ENCODE measurements around the gene MPDZ. TPM values are rescaled to one million over a fixed set of nuclear protein-coding genes. Genes with fewer than 3 reads are reported as not detected.

Gene MPDZ
- total RNA-seq, 1 experiment from 2014 or later = not detected

DNA sequence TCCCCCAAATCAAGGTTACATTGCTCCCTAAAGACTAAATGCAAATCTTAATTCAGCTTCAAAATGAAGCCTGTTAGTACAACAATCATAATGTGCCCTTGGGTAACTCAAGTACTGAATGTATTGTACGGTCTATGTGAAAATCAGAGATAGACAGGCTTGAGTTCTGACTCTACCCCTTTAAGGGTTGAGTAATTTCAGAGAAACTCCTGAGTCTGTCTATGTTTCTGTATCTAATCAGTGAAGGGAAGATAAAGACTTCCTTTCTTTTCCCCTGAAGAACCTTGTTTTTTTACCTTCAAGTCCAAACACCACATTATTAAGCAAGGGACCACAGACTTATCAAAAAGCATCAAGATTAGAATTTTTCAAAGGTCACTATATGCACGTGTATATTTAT lies 108.2 kb downstream of the MPDZ start:
- no peak overlapping the region for H3K4me3 ChIP-seq (ENCODE audit: low read length)
- H3K4me2 ChIP-seq (ENCODE audit: low read depth, low read length, poor library complexity, severe bottlenecking) = no peak overlapping the region
- H2AFZ ChIP-seq (ENCODE audit: low read length) = no peak overlapping the region
- H3K9me3 ChIP-seq (ENCODE audit: low read length) = no peaks in the 10 kb centered on the region
- no peaks in the 10 kb centered on the region for H3K27me3 ChIP-seq (ENCODE audit: low read length)
- no peak overlapping the region for H3K27ac ChIP-seq (ENCODE audit: low read length)
- no peak for DNase-seq
- no peaks in the 10 kb centered on the region for H4K20me1 ChIP-seq (ENCODE audit: insufficient read depth, low read depth, low read length)
- H3K36me3 ChIP-seq (ENCODE audit: insufficient read depth, low read length) = no peaks in the 10 kb centered on the region
- no peak overlapping the region for H3K9ac ChIP-seq (ENCODE audit: low read length)
- H3K9me2 ChIP-seq (replicated peaks; ENCODE audit: insufficient read depth, low read length) = no peaks in the 10 kb centered on the region
- H3K79me2 ChIP-seq (ENCODE audit: low read length) = no peaks in the 10 kb centered on the region
- H3K4me1 ChIP-seq (ENCODE audit: low read length) = no peaks in the 10 kb centered on the region

GRCh38 chr9:13166996-13167395 lies 112.5 kb downstream of the MPDZ start:
- H3K79me2 ChIP-seq (ENCODE audit: low read length) = no peaks in the 10 kb centered on the region

DNA sequence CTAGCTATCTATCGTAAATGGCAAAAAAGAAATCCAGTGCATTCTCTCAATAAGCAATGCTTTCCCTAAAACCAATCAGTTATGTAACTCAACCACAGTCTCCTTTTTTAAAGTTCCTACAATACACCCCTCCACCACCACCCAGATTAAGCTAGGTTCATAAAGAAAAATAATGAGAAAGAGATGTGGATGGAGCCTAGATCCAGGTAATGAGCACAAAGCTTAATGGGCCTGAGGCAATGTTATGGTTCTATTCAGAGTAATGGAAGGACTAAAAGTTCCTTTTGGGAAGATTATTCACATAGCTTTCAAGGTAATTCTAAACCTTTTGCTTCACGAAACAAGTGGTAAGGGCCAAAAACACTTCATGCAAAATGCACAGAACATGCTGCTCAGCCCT lies 113.5 kb downstream of the MPDZ start:
- Histone ChIP-seq H3K36me3 (ENCODE audit: insufficient read depth, low read length) (no peaks in the 10 kb centered on the region), H3K4me1 (ENCODE audit: low read length) (no peaks in the 10 kb centered on the region), H3K27me3 (ENCODE audit: low read length) (no peaks in the 10 kb centered on the region), H3K4me2 (ENCODE audit: low read depth, low read length, poor library complexity, severe bottlenecking) (no peak overlapping the region), H2AFZ (ENCODE audit: low read length) (no peak overlapping the region), H3K79me2 (ENCODE audit: low read length) (no peaks in the 10 kb centered on the region), H4K20me1 (ENCODE audit: insufficient read depth, low read depth, low read length) (no peaks in the 10 kb centered on the region), H3K27ac (ENCODE audit: low read length) (no peak overlapping the region), H3K9ac (ENCODE audit: low read length) (no peak overlapping the region), H3K4me3 (ENCODE audit: low read length) (no peak overlapping the region), H3K9me3 (ENCODE audit: low read length) (no peaks in the 10 kb centered on the region), H3K9me2 (replicated peaks; ENCODE audit: insufficient read depth, low read length) (no peaks in the 10 kb centered on the region)
- DNase-seq = no peak

More at GRCh38 chr9:13166996-13167395, 112.5 kb downstream of the MPDZ start:
- no peak overlapping the region for H3K4me2 ChIP-seq (ENCODE audit: low read depth, low read length, poor library complexity, severe bottlenecking)
- H3K4me3 ChIP-seq (ENCODE audit: low read length) = no peak overlapping the region
- H3K4me1 ChIP-seq (ENCODE audit: low read length) = no peaks in the 10 kb centered on the region
- H4K20me1 ChIP-seq (ENCODE audit: insufficient read depth, low read depth, low read length) = no peaks in the 10 kb centered on the region
- DNase-seq = no peak
- no peaks in the 10 kb centered on the region for H3K27me3 ChIP-seq (ENCODE audit: low read length)
- no peaks in the 10 kb centered on the region for H3K9me2 ChIP-seq (replicated peaks; ENCODE audit: insufficient read depth, low read length)
- H3K36me3 ChIP-seq (ENCODE audit: insufficient read depth, low read length) = no peaks in the 10 kb centered on the region
- no peak overlapping the region for H2AFZ ChIP-seq (ENCODE audit: low read length)
- no peak overlapping the region for H3K27ac ChIP-seq (ENCODE audit: low read length)
- H3K9ac ChIP-seq (ENCODE audit: low read length) = no peak overlapping the region
- H3K9me3 ChIP-seq (ENCODE audit: low read length) = no peaks in the 10 kb centered on the region

DNA sequence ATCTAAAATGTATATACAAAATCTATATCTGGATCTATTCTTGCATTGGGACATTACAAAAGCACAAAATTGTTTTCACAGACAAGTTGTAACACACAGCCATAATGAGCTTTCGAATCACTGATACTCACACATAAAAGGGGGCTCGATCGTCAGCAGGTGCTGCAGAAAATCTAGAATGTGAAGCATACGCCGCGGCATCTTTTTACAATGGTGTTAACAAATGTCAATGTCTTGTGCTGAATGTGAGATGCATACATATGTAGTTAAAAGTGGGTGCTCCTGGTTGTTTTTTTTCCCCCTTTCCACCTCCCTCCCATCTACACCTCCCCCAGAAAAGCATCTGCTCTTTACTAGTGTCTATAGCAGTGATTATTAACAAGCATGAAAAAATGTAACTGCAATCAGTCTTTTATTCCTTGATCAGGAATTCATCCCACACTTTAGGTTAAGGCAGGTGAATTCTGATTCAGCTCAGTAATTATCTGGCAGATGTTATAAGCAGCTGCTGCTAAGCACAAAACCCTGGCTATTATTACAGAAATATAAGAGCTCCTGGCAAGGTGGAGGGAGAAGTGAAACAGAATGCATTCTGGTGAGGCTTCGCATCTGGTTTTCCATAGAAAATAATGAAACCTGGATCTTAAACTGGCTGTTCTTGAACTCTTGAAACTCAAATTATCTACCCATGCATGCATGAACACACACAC lies 114.1 kb downstream of the MPDZ start:
- no peaks in the 10 kb centered on the region for H3K79me2 ChIP-seq (ENCODE audit: low read length)
- H3K9me3 ChIP-seq (ENCODE audit: low read length) = no peaks in the 10 kb centered on the region
- no peak overlapping the region for H3K9ac ChIP-seq (ENCODE audit: low read length)
- no peaks in the 10 kb centered on the region for H4K20me1 ChIP-seq (ENCODE audit: insufficient read depth, low read depth, low read length)
- H3K4me1 ChIP-seq (ENCODE audit: low read length) = no peaks in the 10 kb centered on the region
- H3K36me3 ChIP-seq (ENCODE audit: insufficient read depth, low read length) = no peaks in the 10 kb centered on the region
- H2AFZ ChIP-seq (ENCODE audit: low read length) = no peak overlapping the region
- H3K4me3 ChIP-seq (ENCODE audit: low read length) = no peak overlapping the region
- H3K27me3 ChIP-seq (ENCODE audit: low read length) = no peaks in the 10 kb centered on the region
- no peak overlapping the region for H3K4me2 ChIP-seq (ENCODE audit: low read depth, low read length, poor library complexity, severe bottlenecking)
- no peaks in the 10 kb centered on the region for H3K9me2 ChIP-seq (replicated peaks; ENCODE audit: insufficient read depth, low read length)
- no peak for DNase-seq
- no peak overlapping the region for H3K27ac ChIP-seq (ENCODE audit: low read length)

DNA sequence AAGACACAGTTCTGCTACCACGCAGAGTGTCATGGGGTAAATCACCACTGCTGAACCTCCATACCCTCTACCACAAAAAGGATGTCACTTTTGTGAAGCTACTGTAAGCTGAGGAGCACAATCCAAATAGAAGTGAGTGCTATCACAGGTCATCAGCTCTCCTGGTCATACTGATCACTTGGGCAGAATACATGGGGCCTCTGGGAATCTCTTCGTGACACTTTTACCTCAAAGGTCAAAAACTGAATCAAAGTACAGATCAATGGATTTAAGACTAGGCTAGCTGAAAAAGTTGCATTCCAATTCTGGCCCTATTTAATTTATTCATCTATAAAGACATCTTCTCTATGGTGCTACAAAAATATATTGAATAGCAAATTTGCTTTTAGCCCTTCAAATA lies 115.5 kb downstream of the MPDZ start:
- Histone ChIP-seq H3K9ac (ENCODE audit: low read length) (no peak overlapping the region), H3K4me2 (ENCODE audit: low read depth, low read length, poor library complexity, severe bottlenecking) (no peak overlapping the region), H3K9me3 (ENCODE audit: low read length) (no peaks in the 10 kb centered on the region), H3K4me1 (ENCODE audit: low read length) (no peaks in the 10 kb centered on the region), H3K9me2 (replicated peaks; ENCODE audit: insufficient read depth, low read length) (no peaks in the 10 kb centered on the region), H2AFZ (ENCODE audit: low read length) (no peak overlapping the region), H3K36me3 (ENCODE audit: insufficient read depth, low read length) (no peaks in the 10 kb centered on the region), H3K27me3 (ENCODE audit: low read length) (no peaks in the 10 kb centered on the region), H4K20me1 (ENCODE audit: insufficient read depth, low read depth, low read length) (no peaks in the 10 kb centered on the region), H3K79me2 (ENCODE audit: low read length) (no peaks in the 10 kb centered on the region), H3K4me3 (ENCODE audit: low read length) (no peak overlapping the region), H3K27ac (ENCODE audit: low read length) (no peak overlapping the region)
- DNase-seq = no peak

GRCh38 chr9:13163287-13163686 lies 116.2 kb downstream of the MPDZ start:
- no peak overlapping the region for H3K27ac ChIP-seq (ENCODE audit: low read length)
- no peaks in the 10 kb centered on the region for H3K9me3 ChIP-seq (ENCODE audit: low read length)
- no peak overlapping the region for H3K9ac ChIP-seq (ENCODE audit: low read length)
- no peak overlapping the region for H2AFZ ChIP-seq (ENCODE audit: low read length)
- H3K79me2 ChIP-seq (ENCODE audit: low read length) = no peaks in the 10 kb centered on the region
- no peaks in the 10 kb centered on the region for H3K27me3 ChIP-seq (ENCODE audit: low read length)
- H3K4me2 ChIP-seq (ENCODE audit: low read depth, low read length, poor library complexity, severe bottlenecking) = no peak overlapping the region
- H3K4me1 ChIP-seq (ENCODE audit: low read length) = no peaks in the 10 kb centered on the region
- no peaks in the 10 kb centered on the region for H4K20me1 ChIP-seq (ENCODE audit: insufficient read depth, low read depth, low read length)
- no peaks in the 10 kb centered on the region for H3K9me2 ChIP-seq (replicated peaks; ENCODE audit: insufficient read depth, low read length)
- DNase-seq = no peak
- no peak overlapping the region for H3K4me3 ChIP-seq (ENCODE audit: low read length)
- no peaks in the 10 kb centered on the region for H3K36me3 ChIP-seq (ENCODE audit: insufficient read depth, low read length)

GRCh38 chr9:13160051-13160450 lies 119.4 kb downstream of the MPDZ start:
- Histone ChIP-seq H3K9ac (ENCODE audit: low read length) (no peak overlapping the region), H4K20me1 (ENCODE audit: insufficient read depth, low read depth, low read length) (no peaks in the 10 kb centered on the region), H3K27me3 (ENCODE audit: low read length) (no peaks in the 10 kb centered on the region), H3K9me2 (replicated peaks; ENCODE audit: insufficient read depth, low read length) (no peaks in the 10 kb centered on the region), H3K4me2 (ENCODE audit: low read depth, low read length, poor library complexity, severe bottlenecking) (no peak overlapping the region), H2AFZ (ENCODE audit: low read length) (no peak overlapping the region), H3K79me2 (ENCODE audit: low read length) (no peaks in the 10 kb centered on the region), H3K27ac (ENCODE audit: low read length) (no peak overlapping the region), H3K4me1 (ENCODE audit: low read length) (no peaks in the 10 kb centered on the region), H3K9me3 (ENCODE audit: low read length) (no peaks in the 10 kb centered on the region), H3K4me3 (ENCODE audit: low read length) (no peak overlapping the region), H3K36me3 (ENCODE audit: insufficient read depth, low read length) (no peaks in the 10 kb centered on the region)
- no peak for DNase-seq

GRCh38 chr9:13158986-13159385 lies 120.5 kb downstream of the MPDZ start:
- no peaks in the 10 kb centered on the region for H4K20me1 ChIP-seq (ENCODE audit: insufficient read depth, low read depth, low read length)
- no peak overlapping the region for H3K4me2 ChIP-seq (ENCODE audit: low read depth, low read length, poor library complexity, severe bottlenecking)
- H3K9ac ChIP-seq (ENCODE audit: low read length) = no peak overlapping the region
- no peaks in the 10 kb centered on the region for H3K9me2 ChIP-seq (replicated peaks; ENCODE audit: insufficient read depth, low read length)
- no peak overlapping the region for H3K4me3 ChIP-seq (ENCODE audit: low read length)
- H3K79me2 ChIP-seq (ENCODE audit: low read length) = no peaks in the 10 kb centered on the region
- no peaks in the 10 kb centered on the region for H3K4me1 ChIP-seq (ENCODE audit: low read length)
- no peaks in the 10 kb centered on the region for H3K9me3 ChIP-seq (ENCODE audit: low read length)
- no peak overlapping the region for H3K27ac ChIP-seq (ENCODE audit: low read length)
- H3K27me3 ChIP-seq (ENCODE audit: low read length) = no peaks in the 10 kb centered on the region
- H3K36me3 ChIP-seq (ENCODE audit: insufficient read depth, low read length) = no peaks in the 10 kb centered on the region
- H2AFZ ChIP-seq (ENCODE audit: low read length) = no peak overlapping the region
- DNase-seq = no peak

Measured in Karpas-422 (cell line).